ENCODE results near the gene SLC9A8.

Gene SLC9A8

GRCh38 chr20:49863666-49864065 is 51.0 kb downstream of the SLC9A8 start:
- Mint-ChIP-seq H3K27ac (no peak overlapping the region), H3K9me3 (ENCODE audit: low read depth) (no peaks in the 10 kb centered on the region), H3K27me3 (no peaks in the 10 kb centered on the region), H3K36me3 (peaks cover 13% of the 10 kb centered on the region), H3K4me3 (no peak overlapping the region), H3K4me1 (ENCODE audit: low read depth) (no peaks in the 10 kb centered on the region)

- no peak overlapping the region for H3K4me3 Mint-ChIP-seq
- no peaks in the 10 kb centered on the region for H3K9me3 Mint-ChIP-seq (ENCODE audit: low read depth)
- H3K27ac Mint-ChIP-seq, result no peak overlapping the region
- no peaks in the 10 kb centered on the region for H3K27me3 Mint-ChIP-seq
- no peaks in the 10 kb centered on the region for H3K4me1 Mint-ChIP-seq (ENCODE audit: low read depth)
- H3K36me3 Mint-ChIP-seq, result peaks cover 15% of the 10 kb centered on the region
Measured at GRCh38 chr20:49865559-49865958, 52.9 kb downstream of the SLC9A8 start.

GRCh38 chr20:49866051-49866450 is 53.4 kb downstream of the SLC9A8 start:
- no peak overlapping the region for H3K27ac Mint-ChIP-seq
- H3K4me1 Mint-ChIP-seq (ENCODE audit: low read depth), result no peaks in the 10 kb centered on the region
- H3K27me3 Mint-ChIP-seq, result no peaks in the 10 kb centered on the region
- no peak overlapping the region for H3K4me3 Mint-ChIP-seq
- H3K36me3 Mint-ChIP-seq, result peaks cover 15% of the 10 kb centered on the region
- H3K9me3 Mint-ChIP-seq (ENCODE audit: low read depth), result no peaks in the 10 kb centered on the region

- H3K27ac Mint-ChIP-seq, result peak overlapping the region; percentile 10
- no peak overlapping the region for H3K4me3 Mint-ChIP-seq
- no peaks in the 10 kb centered on the region for H3K4me1 Mint-ChIP-seq (ENCODE audit: low read depth)
- no peaks in the 10 kb centered on the region for H3K27me3 Mint-ChIP-seq
- peaks cover 15% of the 10 kb centered on the region for H3K36me3 Mint-ChIP-seq
- H3K9me3 Mint-ChIP-seq (ENCODE audit: low read depth), result no peaks in the 10 kb centered on the region
Measured at GRCh38 chr20:49867453-49868215, 55.0 kb downstream of the SLC9A8 start.

- H3K36me3 Mint-ChIP-seq, result peaks cover 17% of the 10 kb centered on the region
- no peak overlapping the region for H3K4me3 Mint-ChIP-seq
- no peaks in the 10 kb centered on the region for H3K27me3 Mint-ChIP-seq
- no peaks in the 10 kb centered on the region for H3K4me1 Mint-ChIP-seq (ENCODE audit: low read depth)
- no peaks in the 10 kb centered on the region for H3K9me3 Mint-ChIP-seq (ENCODE audit: low read depth)
- no peak overlapping the region for H3K27ac Mint-ChIP-seq
Measured at GRCh38 chr20:49868538-49868937, 55.9 kb downstream of the SLC9A8 start.

- Mint-ChIP-seq H3K9me3 (ENCODE audit: low read depth) (no peaks in the 10 kb centered on the region), H3K36me3 (peaks cover 17% of the 10 kb centered on the region), H3K4me3 (no peak overlapping the region), H3K27ac (no peak overlapping the region), H3K4me1 (ENCODE audit: low read depth) (no peaks in the 10 kb centered on the region), H3K27me3 (no peaks in the 10 kb centered on the region)
Measured at GRCh38 chr20:49868964-49869363, 56.3 kb downstream of the SLC9A8 start.

- Mint-ChIP-seq H3K36me3 (peaks cover 14% of the 10 kb centered on the region), H3K9me3 (ENCODE audit: low read depth) (no peaks in the 10 kb centered on the region), H3K4me3 (no peak overlapping the region), H3K27me3 (no peaks in the 10 kb centered on the region), H3K4me1 (ENCODE audit: low read depth) (no peaks in the 10 kb centered on the region), H3K27ac (no peak overlapping the region)
Measured at GRCh38 chr20:49870261-49870660, 57.6 kb downstream of the SLC9A8 start.

- Mint-ChIP-seq H3K4me3 (no peak overlapping the region), H3K36me3 (peaks cover 12% of the 10 kb centered on the region), H3K9me3 (ENCODE audit: low read depth) (no peaks in the 10 kb centered on the region), H3K27me3 (no peaks in the 10 kb centered on the region), H3K27ac (no peak overlapping the region), H3K4me1 (ENCODE audit: low read depth) (no peaks in the 10 kb centered on the region)
Measured at GRCh38 chr20:49871391-49871948, 58.8 kb downstream of the SLC9A8 start.

- Mint-ChIP-seq H3K9me3 (ENCODE audit: low read depth) (no peaks in the 10 kb centered on the region), H3K36me3 (peaks cover 7% of the 10 kb centered on the region), H3K27me3 (no peaks in the 10 kb centered on the region), H3K27ac (no peak overlapping the region), H3K4me3 (no peak overlapping the region), H3K4me1 (ENCODE audit: low read depth) (no peaks in the 10 kb centered on the region)
Measured at GRCh38 chr20:49872056-49872455, 59.4 kb downstream of the SLC9A8 start.

- no peaks in the 10 kb centered on the region for H3K27me3 Mint-ChIP-seq
- H3K4me1 Mint-ChIP-seq (ENCODE audit: low read depth), result no peaks in the 10 kb centered on the region
- H3K27ac Mint-ChIP-seq, result no peak overlapping the region
- H3K4me3 Mint-ChIP-seq, result no peak overlapping the region
- no peaks in the 10 kb centered on the region for H3K9me3 Mint-ChIP-seq (ENCODE audit: low read depth)
- H3K36me3 Mint-ChIP-seq, result peaks cover 5% of the 10 kb centered on the region
Measured at GRCh38 chr20:49874696-49875095, 62.1 kb downstream of the SLC9A8 start.

- H3K4me3 Mint-ChIP-seq, result no peak overlapping the region
- no peaks in the 10 kb centered on the region for H3K9me3 Mint-ChIP-seq (ENCODE audit: low read depth)
- no peaks in the 10 kb centered on the region for H3K4me1 Mint-ChIP-seq (ENCODE audit: low read depth)
- H3K27me3 Mint-ChIP-seq, result no peaks in the 10 kb centered on the region
- no peak overlapping the region for H3K27ac Mint-ChIP-seq
- peaks cover 5% of the 10 kb centered on the region for H3K36me3 Mint-ChIP-seq
Measured at GRCh38 chr20:49877386-49877921, 64.8 kb downstream of the SLC9A8 start.

- Mint-ChIP-seq H3K4me1 (ENCODE audit: low read depth) (no peaks in the 10 kb centered on the region), H3K9me3 (ENCODE audit: low read depth) (no peaks in the 10 kb centered on the region), H3K36me3 (peaks cover 3% of the 10 kb centered on the region), H3K4me3 (no peak overlapping the region), H3K27me3 (no peaks in the 10 kb centered on the region), H3K27ac (no peak overlapping the region)
Measured at GRCh38 chr20:49878977-49879376, 66.3 kb downstream of the SLC9A8 start.

GRCh38 chr20:49880177-49880576 is 67.5 kb downstream of the SLC9A8 start:
- Mint-ChIP-seq H3K27me3 (no peaks in the 10 kb centered on the region), H3K4me3 (no peak overlapping the region), H3K9me3 (ENCODE audit: low read depth) (no peaks in the 10 kb centered on the region), H3K36me3 (no peaks in the 10 kb centered on the region), H3K4me1 (ENCODE audit: low read depth) (no peaks in the 10 kb centered on the region), H3K27ac (no peak overlapping the region)

- no peaks in the 10 kb centered on the region for H3K27me3 Mint-ChIP-seq
- no peak overlapping the region for H3K4me3 Mint-ChIP-seq
- peak overlapping the region; percentile 24 for H3K27ac Mint-ChIP-seq
- no peaks in the 10 kb centered on the region for H3K9me3 Mint-ChIP-seq (ENCODE audit: low read depth)
- no peaks in the 10 kb centered on the region for H3K4me1 Mint-ChIP-seq (ENCODE audit: low read depth)
- no peaks in the 10 kb centered on the region for H3K36me3 Mint-ChIP-seq
Measured at GRCh38 chr20:49880724-49881445, 68.3 kb downstream of the SLC9A8 start.

All from activated naive CD8-positive, alpha-beta T cell (primary cell).